ENCODE results near the gene RNU4-1. TPM values are rescaled to one million over a fixed set of nuclear protein-coding genes. Genes with fewer than 3 reads are reported as not detected.
A peak's percentile ranks its signal among the peaks of the same experiment; 100 is the strongest.
"Not testable (repeated sequence)": the region's sequence is repeated elsewhere in the genome, so short reads cannot be mapped to it uniquely, and the experiment has no call there.

RNU4-1 gene
- total RNA-seq, 1 donor from 2014 or later = 5,722 TPM

DNA sequence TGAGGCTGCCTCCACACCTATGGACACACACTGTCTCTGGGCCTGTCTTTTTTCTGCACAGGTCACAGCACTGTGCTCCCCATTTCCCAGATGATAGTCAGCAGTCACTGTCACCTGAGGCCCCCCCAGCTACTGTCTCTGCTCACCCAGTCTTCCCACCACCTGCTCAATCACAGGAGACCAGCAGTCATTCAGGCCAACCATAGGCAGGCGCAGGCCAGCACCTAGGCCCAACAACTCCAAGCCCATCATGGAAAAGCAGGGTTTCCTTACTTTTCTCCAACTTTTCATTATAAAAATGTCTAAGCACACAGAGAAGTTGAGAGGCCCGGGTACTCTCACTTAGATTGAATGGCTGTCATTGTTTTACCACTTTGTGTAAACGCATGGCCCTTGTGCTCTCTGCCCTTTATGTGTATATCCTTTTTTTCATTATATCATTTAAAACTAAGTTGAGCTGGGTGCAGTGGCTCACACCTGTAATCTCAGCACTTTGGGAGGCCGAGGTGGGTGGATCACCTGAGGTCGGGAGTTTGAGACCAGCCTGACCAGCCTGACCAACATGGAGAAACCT, 34.6 kb downstream of the RNU4-1 start:
- H3K4me1 Mint-ChIP-seq (ENCODE audit: low read depth, unreplicated experiment) = peaks cover 10% of the 10 kb centered on the region
- H3K27ac Mint-ChIP-seq (ENCODE audit: unreplicated experiment) = no peak overlapping the region
- no peaks in the 10 kb centered on the region for H3K36me3 Mint-ChIP-seq (ENCODE audit: unreplicated experiment)
- DNase-seq = no peak
- peaks cover 7% of the 10 kb centered on the region for H3K27me3 Mint-ChIP-seq (ENCODE audit: unreplicated experiment)
- no peak overlapping the region for H3K4me3 Mint-ChIP-seq (ENCODE audit: unreplicated experiment)
- no peak for TF ChIP-seq CTCF (IDR thresholded peaks at IDR 0.05; ENCODE audit: partially characterized antibody, unreplicated experiment)
- peaks cover 3% of the 10 kb centered on the region for H3K9me3 Mint-ChIP-seq (ENCODE audit: unreplicated experiment)

DNA sequence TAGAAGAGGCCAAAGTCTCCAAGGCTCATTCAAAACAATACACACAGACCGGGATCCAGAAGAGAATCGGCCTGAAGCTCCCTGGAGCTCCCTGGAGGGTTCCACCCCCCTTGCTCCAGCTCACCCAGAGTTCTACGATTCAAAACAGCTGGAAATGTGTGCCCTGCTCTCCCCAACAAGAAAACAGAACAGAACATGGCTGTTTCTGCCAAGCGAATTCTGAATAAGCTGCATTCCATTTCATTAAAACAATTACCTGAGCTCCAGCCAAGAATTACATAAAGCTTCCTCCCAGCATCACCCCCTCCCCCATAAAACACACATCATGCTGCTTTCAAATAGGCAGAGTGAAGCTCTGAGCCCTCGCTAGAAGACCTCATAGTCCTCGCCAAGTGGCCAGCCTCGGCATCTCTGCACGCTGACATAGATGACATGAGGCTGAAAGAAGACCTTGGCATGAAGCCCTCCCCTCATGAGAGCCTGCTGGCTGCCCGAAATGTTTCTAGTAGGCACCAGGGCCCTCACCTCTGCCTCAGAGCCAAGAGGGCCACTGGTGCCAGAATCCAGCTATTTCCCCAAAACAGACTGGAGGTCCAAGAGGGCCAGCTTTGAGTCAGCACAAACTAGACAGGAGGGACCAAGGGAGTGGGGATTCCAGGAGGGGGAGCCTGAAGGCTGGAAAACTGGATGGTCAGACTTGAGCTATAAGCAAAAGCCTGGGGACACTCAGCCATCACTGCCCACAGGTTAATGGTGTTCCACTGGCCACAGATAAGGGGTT, 35.8 kb downstream of the RNU4-1 start:
- no peak for DNase-seq
- H3K4me1 Mint-ChIP-seq (ENCODE audit: low read depth, unreplicated experiment) = peaks cover 2% of the 10 kb centered on the region
- no peak for TF ChIP-seq CTCF (IDR thresholded peaks at IDR 0.05; ENCODE audit: partially characterized antibody, unreplicated experiment)
- no peak overlapping the region for H3K27ac Mint-ChIP-seq (ENCODE audit: unreplicated experiment)
- H3K27me3 Mint-ChIP-seq (ENCODE audit: unreplicated experiment) = peaks cover 4% of the 10 kb centered on the region
- peaks cover 3% of the 10 kb centered on the region for H3K9me3 Mint-ChIP-seq (ENCODE audit: unreplicated experiment)
- H3K4me3 Mint-ChIP-seq (ENCODE audit: unreplicated experiment) = no peak overlapping the region
- H3K36me3 Mint-ChIP-seq (ENCODE audit: unreplicated experiment) = peaks cover 3% of the 10 kb centered on the region

DNA sequence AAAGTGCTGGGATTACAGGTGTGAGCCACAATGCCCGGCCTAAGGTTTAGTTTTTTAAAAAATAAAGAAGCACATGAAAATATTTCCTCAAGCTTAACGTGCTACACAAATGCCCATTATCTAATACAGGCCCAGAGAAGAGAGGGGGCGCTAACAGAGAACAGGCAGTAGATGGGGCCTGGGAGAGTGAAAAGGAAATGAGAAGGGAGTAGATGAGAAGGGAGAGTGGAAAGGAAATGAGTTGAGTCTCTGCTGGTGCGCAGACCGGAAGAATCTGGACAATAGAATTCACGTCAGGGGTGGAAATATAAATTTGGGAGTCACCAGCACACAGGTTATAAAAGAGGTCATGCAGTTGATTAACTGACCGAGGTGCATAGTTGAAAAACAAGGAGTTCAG, 38.2 kb downstream of the RNU4-1 start:
- Mint-ChIP-seq H3K4me3 (ENCODE audit: unreplicated experiment) (peak overlapping the region; percentile 40), H3K36me3 (ENCODE audit: unreplicated experiment) (peaks cover 7% of the 10 kb centered on the region), H3K27ac (ENCODE audit: unreplicated experiment) (no peak overlapping the region), H3K4me1 (ENCODE audit: low read depth, unreplicated experiment) (peaks cover 2% of the 10 kb centered on the region), H3K27me3 (ENCODE audit: unreplicated experiment) (no peaks in the 10 kb centered on the region), H3K9me3 (ENCODE audit: unreplicated experiment) (peaks cover 3% of the 10 kb centered on the region)
- DNase-seq = no peak
- TF ChIP-seq CTCF (IDR thresholded peaks at IDR 0.05; ENCODE audit: partially characterized antibody, unreplicated experiment) = no peak

- H3K27me3 Mint-ChIP-seq (ENCODE audit: unreplicated experiment); H3K4me1 Mint-ChIP-seq (ENCODE audit: low read depth, unreplicated experiment); H3K9me3 Mint-ChIP-seq (ENCODE audit: unreplicated experiment); DNase-seq; H3K36me3 Mint-ChIP-seq (ENCODE audit: unreplicated experiment); H3K27ac Mint-ChIP-seq (ENCODE audit: unreplicated experiment); H3K4me3 Mint-ChIP-seq (ENCODE audit: unreplicated experiment): not testable (repeated sequence)
These were observed 39.7 kb downstream of the RNU4-1 start for GRCh38 chr12:120253313-120253712.

DNA sequence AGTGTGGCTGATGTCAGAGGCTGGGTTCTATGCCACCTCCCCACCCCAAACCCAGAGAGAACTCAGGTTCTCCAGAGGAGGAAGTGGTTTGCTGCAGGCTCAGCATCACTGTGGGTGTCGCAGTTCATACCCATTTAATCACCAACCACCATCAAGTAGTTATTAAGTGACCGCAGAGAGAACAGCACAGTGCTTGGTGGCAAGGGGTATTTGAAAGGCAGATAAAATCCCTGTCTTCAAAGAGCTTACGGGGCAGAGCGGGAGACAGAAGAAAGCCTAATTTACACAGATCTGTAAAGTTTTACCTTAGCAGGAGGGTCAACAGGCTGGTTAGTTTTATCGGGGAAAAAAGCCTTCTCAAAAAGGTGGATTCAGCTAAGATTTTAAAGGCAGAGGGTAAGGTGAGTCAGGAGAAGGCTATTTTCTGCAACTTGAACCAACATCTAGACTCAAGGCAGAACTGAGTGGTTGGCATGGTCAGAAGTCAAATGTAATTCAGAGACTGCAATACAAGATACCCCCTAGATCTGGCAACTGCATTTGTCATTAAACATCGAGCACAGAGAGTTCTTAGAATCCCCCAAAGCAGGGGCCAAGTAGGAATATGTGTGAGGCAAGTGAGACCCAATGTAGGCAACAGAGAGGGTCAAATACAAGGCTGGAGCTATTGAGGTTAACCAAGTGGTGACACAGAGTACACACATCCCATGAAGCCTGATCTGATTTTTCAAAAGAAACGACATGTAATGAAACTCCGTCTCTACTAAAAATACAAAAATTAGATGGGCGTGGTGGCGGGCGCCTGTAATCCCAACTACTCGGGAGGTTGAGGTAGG, 40.7 kb downstream of the RNU4-1 start:
- Mint-ChIP-seq H3K27ac (ENCODE audit: unreplicated experiment) (no peak overlapping the region), H3K9me3 (ENCODE audit: unreplicated experiment) (peaks cover 1% of the 10 kb centered on the region), H3K4me1 (ENCODE audit: low read depth, unreplicated experiment) (peaks cover 15% of the 10 kb centered on the region), H3K36me3 (ENCODE audit: unreplicated experiment) (peaks cover 7% of the 10 kb centered on the region), H3K27me3 (ENCODE audit: unreplicated experiment) (peaks cover 2% of the 10 kb centered on the region), H3K4me3 (ENCODE audit: unreplicated experiment) (peak overlapping the region; percentile 0)
- DNase-seq = no peak
- no peak for TF ChIP-seq CTCF (IDR thresholded peaks at IDR 0.05; ENCODE audit: partially characterized antibody, unreplicated experiment)

GRCh38 chr12:120251364-120252070, 41.5 kb downstream of the RNU4-1 start:
- H3K27me3 Mint-ChIP-seq (ENCODE audit: unreplicated experiment); H3K4me3 Mint-ChIP-seq (ENCODE audit: unreplicated experiment); DNase-seq; H3K36me3 Mint-ChIP-seq (ENCODE audit: unreplicated experiment); H3K27ac Mint-ChIP-seq (ENCODE audit: unreplicated experiment); H3K9me3 Mint-ChIP-seq (ENCODE audit: unreplicated experiment): not testable (repeated sequence)
- peaks cover 13% of the 10 kb centered on the region for H3K4me1 Mint-ChIP-seq (ENCODE audit: low read depth, unreplicated experiment)
